Upper lobe of right lung (tissue), 1 donor: ENCODE measurements around the gene TBC1D22A. TPM values are rescaled to one million over a fixed set of nuclear protein-coding genes. Genes with fewer than 3 reads are reported as not detected.

Source experiments
- ATAC-seq: fragments of 200-7000 bp; cut with Tn5 transposase; one replicate; pipeline ENCODE4 v1.9.1; 2020; ENCODE audit warnings: mild to moderate bottlenecking, moderate library complexity
- DNase-seq: peaks from one replicate; pipeline ENCODE4 v3.0.0-alpha.2; 2020
- H3K27ac ChIP-seq: fragments of 200-600 bp; one replicate; pipeline ENCODE4 v1.8.0; 2022
- H3K27me3 ChIP-seq: fragments of 200-600 bp; one replicate; pipeline ENCODE4 v1.8.0; 2022; ENCODE audit warnings: mild to moderate bottlenecking
- H3K36me3 ChIP-seq: fragments of 200-600 bp; one replicate; pipeline ENCODE4 v1.8.0; 2022
- H3K4me1 ChIP-seq: fragments of 200-600 bp; one replicate; pipeline ENCODE4 v1.8.0; 2022
- H3K4me3 ChIP-seq: fragments of 200-600 bp; one replicate; pipeline ENCODE4 v1.8.0; 2022; ENCODE audit warnings: mild to moderate bottlenecking
- H3K9me3 ChIP-seq: fragments of 200-600 bp; one replicate; pipeline ENCODE4 v1.8.0; 2022
- intact Hi-C: fragments of 100-400 bp; cut with DNase I; formaldehyde crosslinking; loops from one replicate; pipeline ENCODE4 v1.11.0; 2022
- total RNA-seq: library from RNA; stranded (reverse); fragmentation: NEBNext Ultra II Directional; extraction: Animal tissue kit (Norgen Biotek cat#: 25700); gene quantifications from one replicate; pipeline ENCODE4 v1.2.1, GENCODE V29; 2021
- TF ChIP-seq, protein P1 (sequence below): fragments of 200-600 bp; IDR thresholded peaks from one replicate; pipeline ENCODE4 v1.8.0; 2022; ENCODE audit warnings: antibody characterized with exemption
- donor health status: DM: no; HTN: yes; CAD: no; lungs with severe emphysema.

Gene TBC1D22A
- total RNA-seq, 1 donor from 2014 or later: 31.3 TPM

DNA sequence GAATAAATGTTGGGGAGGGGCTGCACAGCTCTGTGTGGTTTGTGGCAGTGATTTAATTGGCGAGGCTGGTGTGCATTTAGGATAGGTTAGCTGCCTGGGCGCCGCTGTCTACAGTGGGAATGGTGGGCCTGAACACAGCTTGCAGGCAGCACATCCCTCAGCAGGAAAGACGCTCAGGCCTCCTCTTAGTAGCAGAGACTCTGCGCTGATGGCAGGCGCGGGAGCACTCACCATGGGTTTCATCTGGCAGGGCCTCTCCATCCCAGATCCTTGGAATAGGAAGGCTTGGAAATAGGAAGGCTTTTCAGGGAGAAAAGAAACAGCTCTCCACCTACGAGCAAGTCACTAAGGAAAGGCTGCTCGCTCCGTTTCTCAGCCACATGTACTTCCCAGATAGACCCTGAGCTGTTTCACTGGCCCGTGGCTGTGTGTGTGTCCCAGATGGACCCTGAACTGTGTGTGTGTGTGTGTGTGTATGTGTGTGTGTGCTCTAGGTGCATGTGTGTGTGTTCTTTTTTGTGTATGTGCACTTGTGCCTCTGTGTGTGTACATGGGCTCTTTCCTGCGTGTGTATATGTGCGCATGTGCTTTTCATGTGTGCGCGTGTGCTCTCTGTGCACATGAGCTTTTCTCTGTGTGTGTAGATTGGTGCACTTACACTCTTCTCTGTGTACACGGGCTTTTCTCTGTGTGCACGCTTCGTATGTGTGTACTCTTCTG, 144.0 kb downstream of the TBC1D22A start:
- peaks cover 7% of the 10 kb centered on the region for H3K36me3 ChIP-seq
- no peaks in the 10 kb centered on the region for H3K27me3 ChIP-seq
- peak; percentile 32 for DNase-seq
- TF ChIP-seq, protein P1, sequence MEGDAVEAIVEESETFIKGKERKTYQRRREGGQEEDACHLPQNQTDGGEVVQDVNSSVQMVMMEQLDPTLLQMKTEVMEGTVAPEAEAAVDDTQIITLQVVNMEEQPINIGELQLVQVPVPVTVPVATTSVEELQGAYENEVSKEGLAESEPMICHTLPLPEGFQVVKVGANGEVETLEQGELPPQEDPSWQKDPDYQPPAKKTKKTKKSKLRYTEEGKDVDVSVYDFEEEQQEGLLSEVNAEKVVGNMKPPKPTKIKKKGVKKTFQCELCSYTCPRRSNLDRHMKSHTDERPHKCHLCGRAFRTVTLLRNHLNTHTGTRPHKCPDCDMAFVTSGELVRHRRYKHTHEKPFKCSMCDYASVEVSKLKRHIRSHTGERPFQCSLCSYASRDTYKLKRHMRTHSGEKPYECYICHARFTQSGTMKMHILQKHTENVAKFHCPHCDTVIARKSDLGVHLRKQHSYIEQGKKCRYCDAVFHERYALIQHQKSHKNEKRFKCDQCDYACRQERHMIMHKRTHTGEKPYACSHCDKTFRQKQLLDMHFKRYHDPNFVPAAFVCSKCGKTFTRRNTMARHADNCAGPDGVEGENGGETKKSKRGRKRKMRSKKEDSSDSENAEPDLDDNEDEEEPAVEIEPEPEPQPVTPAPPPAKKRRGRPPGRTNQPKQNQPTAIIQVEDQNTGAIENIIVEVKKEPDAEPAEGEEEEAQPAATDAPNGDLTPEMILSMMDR: no peak
- no peak overlapping the region for H3K27ac ChIP-seq
- H3K4me1 ChIP-seq: no peaks in the 10 kb centered on the region
- no peaks in the 10 kb centered on the region for H3K9me3 ChIP-seq
- no peak overlapping the region for H3K4me3 ChIP-seq
- ATAC-seq: no peak
- intact Hi-C loops: no loop called here

DNA sequence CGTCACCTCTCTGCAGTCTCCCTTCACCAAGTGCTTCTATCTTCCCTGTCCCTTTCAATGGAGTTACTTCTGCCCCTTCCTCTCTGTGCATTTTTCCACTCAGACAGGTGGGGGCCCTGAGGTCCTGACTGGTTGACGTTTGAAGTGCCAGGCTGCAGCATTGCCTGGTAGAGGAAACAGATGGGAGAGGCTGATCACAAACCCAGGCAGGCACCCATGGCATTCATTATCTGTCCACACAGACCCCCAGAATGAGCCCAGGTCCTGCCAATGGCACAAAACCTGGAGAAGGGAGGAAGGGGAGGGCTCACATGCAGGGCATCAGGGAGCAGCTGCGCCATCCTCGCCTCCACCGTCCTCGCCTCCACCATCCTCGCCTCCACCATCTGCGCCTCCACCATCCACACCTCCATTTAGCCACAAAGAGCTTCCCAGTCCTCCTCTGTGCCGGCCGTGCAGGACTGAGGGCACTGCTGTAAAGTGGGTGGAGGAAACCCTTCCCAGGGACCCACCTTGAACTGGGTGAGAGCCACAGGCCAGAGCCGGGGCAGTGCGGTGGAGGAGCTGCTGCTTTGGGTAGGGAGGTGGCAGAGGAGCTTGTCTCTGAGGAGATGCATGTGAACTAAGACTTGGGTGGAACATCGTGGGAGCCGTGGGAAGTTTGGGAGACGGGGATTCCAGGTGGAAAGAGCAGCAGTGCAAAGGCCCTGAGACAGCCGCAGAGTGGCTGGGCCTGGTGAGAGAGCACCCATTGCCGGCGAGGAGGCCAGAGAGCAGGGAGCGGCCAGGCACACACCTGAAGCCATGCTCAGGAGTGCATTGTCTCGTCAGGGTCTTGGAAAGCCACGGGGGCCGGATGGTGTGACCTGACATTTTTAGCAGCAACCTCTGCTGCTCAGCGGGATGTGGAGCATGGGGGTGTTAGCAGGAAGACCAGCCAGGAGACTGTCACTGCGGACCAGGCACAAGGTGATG, 145.1 kb downstream of the TBC1D22A start:
- no peaks in the 10 kb centered on the region for H3K4me1 ChIP-seq

DNA sequence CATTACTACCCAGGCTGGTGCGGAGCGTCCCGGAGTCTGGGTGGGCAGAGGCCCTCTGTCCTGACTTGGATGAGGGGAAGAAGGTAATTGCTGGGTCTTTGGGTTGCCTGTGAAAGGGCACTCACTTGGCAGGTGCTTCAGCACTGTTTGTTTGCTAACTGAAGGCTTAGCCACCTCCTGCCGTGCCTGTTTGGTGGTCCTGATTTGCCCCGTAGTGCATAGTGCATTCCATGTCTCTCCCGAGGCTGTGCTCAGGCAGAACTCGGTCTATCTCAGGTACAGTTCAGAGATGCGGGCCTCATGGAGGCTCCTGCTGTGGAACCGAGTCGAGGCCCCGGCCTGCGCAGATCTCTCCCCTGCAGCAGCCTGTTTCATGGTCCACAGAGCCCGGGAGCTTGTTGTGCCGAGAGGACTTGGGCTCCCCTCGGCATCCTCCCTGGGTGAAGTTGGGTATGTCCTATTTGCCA, 146.2 kb downstream of the TBC1D22A start:
- no peaks in the 10 kb centered on the region for H3K27me3 ChIP-seq
- peak; percentile 30 for DNase-seq
- H3K27ac ChIP-seq: no peak overlapping the region
- no peaks in the 10 kb centered on the region for H3K9me3 ChIP-seq
- H3K36me3 ChIP-seq: peaks cover 24% of the 10 kb centered on the region
- TF ChIP-seq, protein P1: no peak
- intact Hi-C loops: no loop called here
- ATAC-seq: no peak
- no peak overlapping the region for H3K4me3 ChIP-seq
- H3K4me1 ChIP-seq: no peaks in the 10 kb centered on the region

More for the DNA sequence above, 145.1 kb downstream of the TBC1D22A start:
- TF ChIP-seq, protein P1: no peak
- Histone ChIP-seq H3K9me3 (no peaks in the 10 kb centered on the region), H3K27me3 (no peaks in the 10 kb centered on the region), H3K27ac (no peak overlapping the region), H3K4me3 (no peak overlapping the region), H3K36me3 (peaks cover 14% of the 10 kb centered on the region)
- DNase-seq (peak; percentile 51), ATAC-seq (no peak)
- intact Hi-C loops: no loop called here

DNA sequence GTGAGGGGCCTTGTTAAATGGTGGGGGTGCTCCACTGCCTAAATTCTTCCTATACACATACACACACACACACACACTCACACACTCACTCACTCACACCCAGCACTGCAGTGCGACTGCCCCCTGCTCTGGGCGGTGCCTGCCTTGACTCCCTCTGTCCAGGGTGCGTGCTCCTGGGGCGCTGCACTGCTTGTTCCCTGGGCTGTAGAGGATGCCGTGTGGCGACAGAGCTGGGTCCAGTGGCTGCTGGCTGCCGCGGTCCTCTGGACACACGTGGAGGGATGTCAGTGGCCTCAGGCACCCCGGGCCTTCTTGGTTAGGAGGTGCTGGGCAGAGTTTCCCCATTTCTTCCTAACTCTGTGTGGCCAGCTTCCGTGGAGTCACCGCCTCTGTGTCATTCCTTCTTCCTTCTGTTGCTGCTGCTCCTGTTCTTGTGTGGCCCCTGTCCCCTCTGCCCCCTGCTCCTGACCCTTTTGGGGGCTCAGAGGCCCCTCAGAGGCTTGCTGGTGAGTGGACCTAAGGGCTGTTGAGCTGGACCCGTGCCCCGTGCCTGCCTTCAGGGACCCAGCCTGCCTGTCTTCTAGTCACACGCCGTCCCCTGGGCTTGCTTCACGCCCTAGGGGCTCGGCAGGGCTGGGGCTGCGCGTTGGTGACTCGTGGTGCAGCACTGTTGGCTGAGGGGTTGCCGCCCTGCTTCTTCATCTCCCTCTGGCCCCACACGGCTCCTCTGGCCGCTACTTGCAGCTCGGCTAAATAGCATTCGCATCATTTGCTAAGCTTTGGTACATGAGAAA, 147.0 kb downstream of the TBC1D22A start:
- no peak overlapping the region for H3K4me3 ChIP-seq
- intact Hi-C loops: no loop called here
- H3K9me3 ChIP-seq: no peaks in the 10 kb centered on the region
- H3K4me1 ChIP-seq: no peaks in the 10 kb centered on the region
- TF ChIP-seq, protein P1: no peak
- peaks cover 32% of the 10 kb centered on the region for H3K36me3 ChIP-seq
- H3K27ac ChIP-seq: no peak overlapping the region
- H3K27me3 ChIP-seq: no peaks in the 10 kb centered on the region
- peak; percentile 54 for DNase-seq
- ATAC-seq: no peak

DNA sequence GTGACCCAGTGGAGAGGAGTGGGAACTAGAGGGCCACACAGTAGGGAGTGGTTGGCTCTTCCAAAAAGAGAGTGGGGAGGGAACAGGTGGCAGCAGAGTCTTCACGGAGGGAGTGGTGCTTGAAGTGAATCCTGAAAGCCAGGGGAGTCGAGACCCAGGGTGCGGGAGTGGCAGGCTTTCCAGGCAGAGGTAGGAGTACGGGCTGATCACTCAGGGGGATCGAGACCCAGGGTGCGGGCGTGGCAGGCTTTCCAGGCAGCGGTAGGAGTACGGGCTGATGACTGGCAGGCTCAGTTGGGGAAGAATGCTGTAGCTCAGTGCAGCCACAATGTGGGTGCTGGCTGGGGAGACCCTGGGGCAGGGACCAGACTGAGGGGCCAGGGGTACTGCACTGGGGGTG, 148.2 kb downstream of the TBC1D22A start:
- intact Hi-C loops: no loop called here
- Histone ChIP-seq H3K4me1 (no peaks in the 10 kb centered on the region), H3K36me3 (peaks cover 33% of the 10 kb centered on the region), H3K4me3 (no peak overlapping the region), H3K27ac (no peak overlapping the region), H3K9me3 (no peaks in the 10 kb centered on the region), H3K27me3 (no peaks in the 10 kb centered on the region)
- ATAC-seq: no peak
- peak; percentile 43 for DNase-seq
- TF ChIP-seq, protein P1: no peak
